Fibroblast of gingiva (primary cell): Measurements from ENCODE around the gene SOBP.
"Not testable (repeated sequence)": the region's sequence is repeated elsewhere in the genome, so short reads cannot be mapped to it uniquely, and the experiment has no call there.

Experiments used
- DNase-seq: peaks from one replicate; pipeline ENCODE4 v3.0.0-alpha.2; 2011; ENCODE audit warnings: low read depth

Gene SOBP

GRCh38 chr6:107488875-107489635 is 862 bp upstream of the SOBP start:
- DNase-seq = no peak

- DNase-seq = no peak
Measured at GRCh38 chr6:107490566-107491137, 735 bp downstream of the SOBP start.

- DNase-seq = no peak
Measured at GRCh38 chr6:107491138-107491609, 1.3 kb downstream of the SOBP start.

GRCh38 chr6:107491760-107492660 is 2.1 kb downstream of the SOBP start:
- peak; percentile 92 for DNase-seq

- peak; percentile 76 for DNase-seq
Measured at GRCh38 chr6:107493158-107494057, 3.5 kb downstream of the SOBP start.

- no peak for DNase-seq
Measured at GRCh38 chr6:107495196-107495643, 5.3 kb downstream of the SOBP start.

GRCh38 chr6:107495971-107496370 is 6.1 kb downstream of the SOBP start:
- DNase-seq = no peak

GRCh38 chr6:107496892-107497684 is 7.2 kb downstream of the SOBP start:
- DNase-seq = no peak

- DNase-seq = no peak
Measured at GRCh38 chr6:107504270-107505026, 14.5 kb downstream of the SOBP start.

GRCh38 chr6:107506145-107506544 is 16.2 kb downstream of the SOBP start:
- DNase-seq = no peak

GRCh38 chr6:107509506-107509905 is 19.6 kb downstream of the SOBP start:
- no peak for DNase-seq

GRCh38 chr6:107510108-107510507 is 20.2 kb downstream of the SOBP start:
- DNase-seq = no peak

- no peak for DNase-seq
Measured at GRCh38 chr6:107511511-107511993, 21.6 kb downstream of the SOBP start.

GRCh38 chr6:107513214-107513613 is 23.3 kb downstream of the SOBP start:
- no peak for DNase-seq

GRCh38 chr6:107515955-107516354 is 26.0 kb downstream of the SOBP start:
- DNase-seq = no peak

- no peak for DNase-seq
Measured at GRCh38 chr6:107517274-107517673, 27.4 kb downstream of the SOBP start.

GRCh38 chr6:107519224-107519623 is 29.3 kb downstream of the SOBP start:
- DNase-seq = not testable (repeated sequence)

- DNase-seq = not testable (repeated sequence)
Measured at GRCh38 chr6:107520706-107521105, 30.8 kb downstream of the SOBP start.

- DNase-seq = no peak
Measured at GRCh38 chr6:107523054-107523791, 33.3 kb downstream of the SOBP start.
